Adrenal gland (tissue), 5 donors: Measurements from ENCODE around the gene ZNF780B.

Experiments
- CTCF ChIP-seq, 6 experiments: fragments of 450-650 bp in 4 of 6; fragments of 200-600 bp in 2 of 6; sonication (generic) in 1 of 6; IDR thresholded peaks; 1 replicate in 5 of 6; 2 replicates in 1 of 6; pipeline versions ENCODE4 v1.5.1 to v1.8.0; 2016 to 2021; ENCODE audit warnings: antibody characterized with exemption in 6 of 6, mild to moderate bottlenecking in 2 of 6, moderate library complexity in 1 of 6
- POLR2A ChIP-seq, 2 donors: fragments of 450-650 bp; IDR thresholded peaks; one replicate each; pipeline ENCODE4 v1.6.1; 2017; ENCODE audit warnings: antibody characterized with exemption in 2 of 2, mild to moderate bottlenecking in 2 of 2, moderate library complexity in 1 of 2
- donor health status: DM: no; HTN: no; CAD: no.

GRCh38 chr19:40009674-40010073 is 46.4 kb downstream of the ZNF780B start:
- no peak for TF ChIP-seq POLR2A (IDR thresholded peaks at IDR 0.05)
- TF ChIP-seq CTCF (IDR thresholded peaks at IDR 0.05): no peak
